Activated gamma-delta T cell (primary cell): ENCODE data around the gene SLC35G1.
A peak's percentile ranks its signal among the peaks of the same experiment; 100 is the strongest.

Experiments used
- DNase-seq: peaks from one replicate; lab custom pipeline; 2025; lab: John Stamatoyannopoulos, UW
- total RNA-seq, 2 donors: gene quantifications; one replicate each; lab custom pipeline; 2026; lab: John Stamatoyannopoulos, UW

SLC35G1 gene
- total RNA-seq, result 6.3 to 6.4 reads per million in 2 donors

GRCh38 chr10:93893646-93894515, at the start of gene SLC35G1:
Gene SLC35G1 (plus strand): TSS chr10:93893978. CDS start chr10:93894034, 56 bp downstream.
- DNase-seq, result peak; percentile 51

GRCh38 chr10:93844979-93845626, 48.7 kb upstream of the SLC35G1 start:
- DNase-seq, result no peak

- DNase-seq, result no peak
These were observed 44.2 kb upstream of the SLC35G1 start for GRCh38 chr10:93849593-93849992.

GRCh38 chr10:93850031-93851015, 43.5 kb upstream of the SLC35G1 start:
- DNase-seq, result no peak

- no peak for DNase-seq
These were observed 42.6 kb upstream of the SLC35G1 start for GRCh38 chr10:93851169-93851568.

- DNase-seq, result no peak
These were observed 41.2 kb upstream of the SLC35G1 start for GRCh38 chr10:93852476-93853095.

- DNase-seq, result no peak
These were observed 38.8 kb upstream of the SLC35G1 start for GRCh38 chr10:93854975-93855374.

- DNase-seq, result no peak
These were observed 37.2 kb upstream of the SLC35G1 start for GRCh38 chr10:93856349-93857145.

- no peak for DNase-seq
These were observed 34.6 kb upstream of the SLC35G1 start for GRCh38 chr10:93859049-93859655.

GRCh38 chr10:93861825-93862224, 32.0 kb upstream of the SLC35G1 start:
- DNase-seq, result no peak

- DNase-seq, result no peak
These were observed 27.9 kb upstream of the SLC35G1 start for GRCh38 chr10:93865794-93866425.

GRCh38 chr10:93867525-93867924, 26.3 kb upstream of the SLC35G1 start:
- DNase-seq, result no peak

GRCh38 chr10:93871671-93872204, 22.0 kb upstream of the SLC35G1 start:
- no peak for DNase-seq

- DNase-seq, result no peak
These were observed 21.2 kb upstream of the SLC35G1 start for GRCh38 chr10:93872375-93873158.

- no peak for DNase-seq
These were observed 20.2 kb upstream of the SLC35G1 start for GRCh38 chr10:93873420-93874115.

GRCh38 chr10:93874309-93875031, 19.3 kb upstream of the SLC35G1 start:
- DNase-seq, result no peak

- DNase-seq, result no peak
These were observed 18.8 kb upstream of the SLC35G1 start for GRCh38 chr10:93875032-93875358.
